SK-N-SH (cell line): Measurements from ENCODE around the gene RBM20. TPM values are rescaled to one million over a fixed set of nuclear protein-coding genes. Genes with fewer than 3 reads are reported as not detected.

Source experiments
- CTCF ChIA-PET: fragments of 300-600, 350-600 bp; formaldehyde crosslinking; extraction: SDS; loops from one replicate; lab custom pipeline; 2021; lab: Yijun Ruan, JAX
- POLR2A ChIA-PET: fragments of 350-600 bp; sonication (Branson Sonifier 250); formaldehyde crosslinking; extraction: SDS; loops from one replicate; lab custom pipeline; 2020; ENCODE audit warnings: antibody characterized with exemption, inconsistent platforms; lab: Yijun Ruan, JAX
- DNase-seq: peaks from one replicate; pipeline ENCODE4 v3.0.0; 2012
- H2AFZ ChIP-seq: fragments of 200-600 bp; sonication (generic); 2 replicates; pipeline ENCODE4 v1.8.1; 2016; ENCODE audit warnings: antibody characterized with exemption, mild to moderate bottlenecking, low read depth
- H3F3A ChIP-seq: fragments of 200-600 bp; sonication (generic); replicated peaks from 2 replicates; pipeline ENCODE3; 2016; ENCODE audit warnings: antibody characterized with exemption, mild to moderate bottlenecking; ENCODE audit not compliant: insufficient read depth
- H3K27ac ChIP-seq, 2 experiments: fragments of 200-500 bp in 1 of 2; fragments of 200-600 bp in 1 of 2; sonication (Bioruptor generic) in 1 of 2; sonication (generic), shearing (Covaris generic) in 1 of 2; 2 replicates each; pipeline versions ENCODE4 v1.5.1 to v1.6.1; 2014 to 2016; ENCODE audit warnings: low read depth in 2 of 2, inconsistent platforms in 1 of 2, low read length in 1 of 2, mild to moderate bottlenecking in 1 of 2, mixed read lengths in 1 of 2
- H3K27me3 ChIP-seq: fragments of 200-600 bp; sonication (generic), shearing (Covaris generic); 2 replicates; pipeline ENCODE4 v1.6.1; 2016; ENCODE audit warnings: mixed run types; ENCODE audit not compliant: insufficient read depth
- H3K36me3 ChIP-seq, 2 experiments: fragments of 200-500 bp in 1 of 2; fragments of 200-600 bp in 1 of 2; sonication (Bioruptor generic) in 1 of 2; sonication (generic) in 1 of 2; replicated peaks in 1 of 2; 2 replicates each; pipeline versions ENCODE3 to v1.5.1; 2014 to 2016; ENCODE audit warnings: low read length in 1 of 2, mild to moderate bottlenecking in 1 of 2; ENCODE audit not compliant: insufficient read depth in 2 of 2, control insufficient read depth in 1 of 2
- H3K4me1 ChIP-seq, 2 experiments: fragments of 200-500 bp in 1 of 2; fragments of 200-600 bp in 1 of 2; sonication (Bioruptor generic) in 1 of 2; sonication (generic), shearing (Covaris generic) in 1 of 2; 2 replicates each; pipeline versions ENCODE4 v1.5.1 to v1.6.1; 2014 to 2016; ENCODE audit warnings: low read depth in 1 of 2, low read length in 1 of 2, mixed run types in 1 of 2; ENCODE audit not compliant: insufficient read depth in 2 of 2, control insufficient read depth in 1 of 2
- H3K4me2 ChIP-seq: fragments of 200-600 bp; sonication (generic), shearing (Covaris generic); 2 replicates; pipeline ENCODE4 v1.6.1; 2017; ENCODE audit warnings: mixed run types
- H3K4me3 ChIP-seq, 2 experiments: fragments of 200-500 bp in 1 of 2; fragments of 200-600 bp in 1 of 2; sonication (Bioruptor generic) in 1 of 2; sonication (generic), shearing (Covaris generic) in 1 of 2; 2 replicates each; pipeline versions ENCODE4 v1.5.1 to v1.8.1; 2014 to 2016; ENCODE audit warnings: low read depth in 2 of 2, inconsistent platforms in 1 of 2, low read length in 1 of 2, mild to moderate bottlenecking in 1 of 2, mixed read lengths in 1 of 2, moderate library complexity in 1 of 2
- H3K79me2 ChIP-seq: fragments of 200-600 bp; sonication (generic); 2 replicates; pipeline ENCODE4 v1.8.1; 2017; ENCODE audit warnings: mild to moderate bottlenecking; ENCODE audit not compliant: insufficient read depth
- H3K9ac ChIP-seq: fragments of 200-600 bp; sonication (generic); 2 replicates; pipeline ENCODE4 v1.6.1; 2017; ENCODE audit warnings: mixed run types
- H3K9me2 ChIP-seq: fragments of 200-600 bp; sonication (generic); 2 replicates; pipeline ENCODE4 v1.6.1; 2017; ENCODE audit warnings: mixed run types
- H3K9me3 ChIP-seq: fragments of 200-600 bp; sonication (generic); 2 replicates; pipeline ENCODE4 v1.6.1; 2017; ENCODE audit warnings: mixed run types, mild to moderate bottlenecking, moderate library complexity
- H4K20me1 ChIP-seq: fragments of 200-600 bp; sonication (generic); 2 replicates; pipeline ENCODE4 v1.6.1; 2017; ENCODE audit warnings: mild to moderate bottlenecking, mixed run types; ENCODE audit not compliant: insufficient read depth
- CHD2 ChIP-seq: fragments of 150-350 bp; IDR thresholded peaks from 2 replicates; pipeline ENCODE4 v1.6.1; 2018; ENCODE audit warnings: low read length; ENCODE audit not compliant: partially characterized antibody
- ELF1 ChIP-seq: IDR thresholded peaks from 2 replicates; pipeline ENCODE4 v1.4.0; 2012
- EP300 ChIP-seq, 2 experiments: IDR thresholded peaks; 2 replicates each; pipeline versions ENCODE4 v1.4.0 to v1.6.1; 2012; ENCODE audit warnings: borderline replicate concordance in 1 of 2, low read depth in 1 of 2, low read length in 1 of 2
- EZH2phosphoT487 ChIP-seq: fragments of 200-600 bp; sonication (generic); IDR thresholded peaks from 2 replicates; pipeline ENCODE4 v1.6.1; 2017; ENCODE audit warnings: low read depth, mixed run types, mild to moderate bottlenecking, antibody characterized with exemption, moderate library complexity, borderline replicate concordance
- FOSL2 ChIP-seq: IDR thresholded peaks from 2 replicates; pipeline ENCODE4 v1.4.0; 2012; ENCODE audit warnings: low read depth, mild to moderate bottlenecking, moderate library complexity, borderline replicate concordance
- GATA2 ChIP-seq: sonication (generic); formaldehyde crosslinking; IDR thresholded peaks from 2 replicates; pipeline ENCODE4 v1.5.0; 2020; ENCODE audit warnings: mild to moderate bottlenecking, missing genetic modification reagents
- MEF2A ChIP-seq: IDR thresholded peaks from 2 replicates; pipeline ENCODE4 v1.4.0; 2012; ENCODE audit warnings: low read depth, borderline replicate concordance
- MXI1 ChIP-seq: IDR thresholded peaks from 2 replicates; pipeline ENCODE4 v1.6.1; 2012; ENCODE audit warnings: mild to moderate bottlenecking, low read depth, low read length, improper control_type of control experiment
- NFIC ChIP-seq: IDR thresholded peaks from 2 replicates; pipeline ENCODE4 v1.4.0; 2012; ENCODE audit warnings: borderline replicate concordance
- RAD21 ChIP-seq: IDR thresholded peaks from 2 replicates; pipeline ENCODE4 v1.6.1; 2012; ENCODE audit warnings: mild to moderate bottlenecking, low read length
- RCOR1 ChIP-seq: fragments of 150-350 bp; IDR thresholded peaks from 2 replicates; pipeline ENCODE4 v1.6.1; 2017; ENCODE audit warnings: antibody characterized with exemption, low read length
- RFX5 ChIP-seq: IDR thresholded peaks from 2 replicates; pipeline ENCODE4 v1.6.1; 2012; ENCODE audit warnings: mild to moderate bottlenecking, improper control_type of control experiment, low read length
- SMC3 ChIP-seq: IDR thresholded peaks from 2 replicates; pipeline ENCODE4 v1.6.1; 2012; ENCODE audit warnings: low read depth, low read length, improper control_type of control experiment
- TCF12 ChIP-seq: IDR thresholded peaks from 2 replicates; pipeline ENCODE4 v1.4.0; 2012
- WGBS: methylation state at CpG from one replicate; pipeline ENCODE4 v1.1.6; 2017; ENCODE audit warnings: low lambda C conversion rate; 5-methylcytosine and 5-hydroxymethylcytosine counted together
- polyA plus RNA-seq, 3 experiments: library from polyadenylated mRNA; depleted of rRNA; stranded (reverse); fragments of >200 nt; gene quantifications; 2 replicates each; pipeline ENCODE4 v1.2.3, GENCODE V29; 2012
- TF ChIP-seq, protein P1 (sequence below): IDR thresholded peaks from 2 replicates; pipeline ENCODE4 v1.4.0; 2012; ENCODE audit warnings: low read depth, borderline replicate concordance
- TF ChIP-seq, protein P2 (sequence below): IDR thresholded peaks from 2 replicates; pipeline ENCODE4 v1.4.0; 2012; ENCODE audit warnings: low read depth, borderline replicate concordance
- TF ChIP-seq, protein P3 (sequence below): fragments of 150-350 bp; IDR thresholded peaks from 2 replicates; pipeline ENCODE4 v1.6.1; 2017; ENCODE audit warnings: antibody characterized with exemption, low read length, low read depth, borderline replicate concordance
- TF ChIP-seq, protein P4 (sequence below): IDR thresholded peaks from 2 replicates; pipeline ENCODE4; 2012

Gene RBM20
- polyA plus RNA-seq, 1 of the 3 experiments (the other 2 are of a cell fraction), result 0.64 TPM

DNA sequence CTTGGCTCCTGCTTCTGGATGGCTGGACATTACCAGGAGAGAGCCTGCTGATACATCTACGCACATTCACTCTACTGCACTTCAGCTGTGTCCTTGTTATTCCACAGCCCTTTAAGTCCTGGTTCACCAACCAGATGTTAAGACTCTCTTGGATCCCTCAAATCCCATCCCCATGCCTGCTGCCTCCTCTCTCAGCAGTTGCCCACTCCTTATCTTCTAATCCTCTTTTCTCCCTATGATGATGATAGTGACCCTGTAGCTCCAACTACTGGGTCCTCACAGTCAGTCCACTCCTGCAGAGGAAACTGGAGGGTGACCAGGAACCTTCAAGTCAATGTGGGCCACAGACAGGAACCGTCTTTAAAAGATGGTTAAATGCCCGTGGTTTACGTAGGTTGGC lies 131.3 kb downstream of the RBM20 start:
- Histone ChIP-seq H3K9me3 (no peaks in the 10 kb centered on the region), H3F3A (peaks cover 3% of the 10 kb centered on the region), H3K9me2 (no peaks in the 10 kb centered on the region), H3K27ac (no peak overlapping the region), H3K36me3 (no peaks in the 10 kb centered on the region), H3K79me2 (no peaks in the 10 kb centered on the region), H2AFZ (no peak overlapping the region), H3K27me3 (no peaks in the 10 kb centered on the region), H3K4me3 (no peak overlapping the region), H4K20me1 (no peaks in the 10 kb centered on the region), H3K4me2 (no peak overlapping the region), H3K4me1 (peaks cover 4 to 32% of the 10 kb centered on the region in 2 experiments; a peak in 2 of 4 replicates), H3K9ac (no peak overlapping the region)
- POLR2A ChIA-PET, result no interaction called here
- DNase-seq, result no peak
- TF ChIP-seq EP300 (IDR thresholded peaks at IDR 0.05; ENCODE audit: borderline replicate concordance in 1 of 2, low read depth in 1 of 2, low read length in 1 of 2) (no peak), ELF1 (no peak), RCOR1 (no peak), RAD21 (no peak), RFX5 (no peak), CHD2 (no peak), TCF12 (no peak), EZH2phosphoT487 (no peak), MEF2A (no peak), FOSL2 (no peak), MXI1 (no peak), NFIC (no peak), GATA2 (CRISPR knock-in tag) (no peak), SMC3 (no peak)
- TF ChIP-seq, protein P1, sequence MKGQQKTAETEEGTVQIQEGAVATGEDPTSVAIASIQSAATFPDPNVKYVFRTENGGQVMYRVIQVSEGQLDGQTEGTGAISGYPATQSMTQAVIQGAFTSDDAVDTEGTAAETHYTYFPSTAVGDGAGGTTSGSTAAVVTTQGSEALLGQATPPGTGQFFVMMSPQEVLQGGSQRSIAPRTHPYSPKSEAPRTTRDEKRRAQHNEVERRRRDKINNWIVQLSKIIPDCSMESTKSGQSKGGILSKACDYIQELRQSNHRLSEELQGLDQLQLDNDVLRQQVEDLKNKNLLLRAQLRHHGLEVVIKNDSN, result no peak
- TF ChIP-seq, protein P2, sequence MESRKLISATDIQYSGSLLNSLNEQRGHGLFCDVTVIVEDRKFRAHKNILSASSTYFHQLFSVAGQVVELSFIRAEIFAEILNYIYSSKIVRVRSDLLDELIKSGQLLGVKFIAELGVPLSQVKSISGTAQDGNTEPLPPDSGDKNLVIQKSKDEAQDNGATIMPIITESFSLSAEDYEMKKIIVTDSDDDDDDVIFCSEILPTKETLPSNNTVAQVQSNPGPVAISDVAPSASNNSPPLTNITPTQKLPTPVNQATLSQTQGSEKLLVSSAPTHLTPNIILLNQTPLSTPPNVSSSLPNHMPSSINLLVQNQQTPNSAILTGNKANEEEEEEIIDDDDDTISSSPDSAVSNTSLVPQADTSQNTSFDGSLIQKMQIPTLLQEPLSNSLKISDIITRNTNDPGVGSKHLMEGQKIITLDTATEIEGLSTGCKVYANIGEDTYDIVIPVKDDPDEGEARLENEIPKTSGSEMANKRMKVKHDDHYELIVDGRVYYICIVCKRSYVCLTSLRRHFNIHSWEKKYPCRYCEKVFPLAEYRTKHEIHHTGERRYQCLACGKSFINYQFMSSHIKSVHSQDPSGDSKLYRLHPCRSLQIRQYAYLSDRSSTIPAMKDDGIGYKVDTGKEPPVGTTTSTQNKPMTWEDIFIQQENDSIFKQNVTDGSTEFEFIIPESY, result no peak
- TF ChIP-seq, protein P3, sequence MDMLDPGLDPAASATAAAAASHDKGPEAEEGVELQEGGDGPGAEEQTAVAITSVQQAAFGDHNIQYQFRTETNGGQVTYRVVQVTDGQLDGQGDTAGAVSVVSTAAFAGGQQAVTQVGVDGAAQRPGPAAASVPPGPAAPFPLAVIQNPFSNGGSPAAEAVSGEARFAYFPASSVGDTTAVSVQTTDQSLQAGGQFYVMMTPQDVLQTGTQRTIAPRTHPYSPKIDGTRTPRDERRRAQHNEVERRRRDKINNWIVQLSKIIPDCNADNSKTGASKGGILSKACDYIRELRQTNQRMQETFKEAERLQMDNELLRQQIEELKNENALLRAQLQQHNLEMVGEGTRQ, result no peak
- TF ChIP-seq, protein P4, sequence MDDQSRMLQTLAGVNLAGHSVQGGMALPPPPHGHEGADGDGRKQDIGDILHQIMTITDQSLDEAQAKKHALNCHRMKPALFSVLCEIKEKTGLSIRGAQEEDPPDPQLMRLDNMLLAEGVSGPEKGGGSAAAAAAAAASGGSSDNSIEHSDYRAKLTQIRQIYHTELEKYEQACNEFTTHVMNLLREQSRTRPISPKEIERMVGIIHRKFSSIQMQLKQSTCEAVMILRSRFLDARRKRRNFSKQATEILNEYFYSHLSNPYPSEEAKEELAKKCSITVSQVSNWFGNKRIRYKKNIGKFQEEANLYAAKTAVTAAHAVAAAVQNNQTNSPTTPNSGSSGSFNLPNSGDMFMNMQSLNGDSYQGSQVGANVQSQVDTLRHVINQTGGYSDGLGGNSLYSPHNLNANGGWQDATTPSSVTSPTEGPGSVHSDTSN, result no peak
- 89% methylated on average over 4 of the region's 4 CpGs for WGBS
- CTCF ChIA-PET, result no interaction called here
